Transverse colon (tissue), 4 donors: ENCODE data around the gene PTH2. TPM values are rescaled to one million over a fixed set of nuclear protein-coding genes. Genes with fewer than 3 reads are reported as not detected.
"Not testable (repeated sequence)": the region's sequence is repeated elsewhere in the genome, so short reads cannot be mapped to it uniquely, and the experiment has no call there.

Experiments used
- DNase-seq: peaks from one replicate; pipeline ENCODE4 v3.0.0-alpha.2; 2019
- H3K27ac ChIP-seq, 4 donors: fragments of 200-600 bp; sonication (generic); 2 replicates each; pipeline ENCODE4 v1.5.1; 2016 to 2018; ENCODE audit warnings: inconsistent platforms in 4 of 4
- H3K27me3 ChIP-seq: fragments of 200-600 bp; sonication (generic); 2 replicates; pipeline ENCODE4 v1.5.1; 2017; ENCODE audit warnings: inconsistent platforms
- H3K36me3 ChIP-seq, 4 donors: fragments of 200-600 bp; sonication (generic); 2 replicates each; pipeline ENCODE4 v1.5.1; 2017 to 2019; ENCODE audit warnings: inconsistent platforms in 4 of 4
- H3K4me1 ChIP-seq, 4 donors: fragments of 200-600 bp; sonication (generic); 2 replicates each; pipeline ENCODE4 v1.5.1; 2017 to 2020; ENCODE audit warnings: inconsistent platforms in 4 of 4
- H3K4me3 ChIP-seq, 4 donors: fragments of 200-600 bp; sonication (generic); 1 replicate in 1 of 4; 2 replicates in 3 of 4; pipeline versions ENCODE4 v1.5.1 to v1.6.1; 2017 to 2019; ENCODE audit warnings: inconsistent platforms in 4 of 4
- H3K9me3 ChIP-seq, 2 donors: fragments of 200-600 bp; sonication (generic); 2 replicates each; pipeline ENCODE4 v1.5.1; 2017 to 2019; ENCODE audit warnings: inconsistent platforms in 2 of 2
- EP300 ChIP-seq: sonication (generic); formaldehyde crosslinking; IDR thresholded peaks from one replicate; pipeline ENCODE4 v1.6.1; 2017; ENCODE audit warnings: antibody characterized with exemption, low read depth
- POLR2A ChIP-seq: fragments of 450-650 bp; IDR thresholded peaks from one replicate; pipeline ENCODE4 v1.6.1; 2016; ENCODE audit warnings: antibody characterized with exemption, mild to moderate bottlenecking, moderate library complexity
- POLR2AphosphoS5 ChIP-seq, 3 donors: sonication (generic); formaldehyde crosslinking; IDR thresholded peaks; one replicate each; pipeline ENCODE4 v1.6.1; 2016; ENCODE audit warnings: antibody characterized with exemption in 3 of 3
- WGBS, 2 donors: methylation state at CpG; one replicate each; pipeline ENCODE4 v1.1.5; 2018; ENCODE audit warnings: low coverage in 1 of 2; 5-methylcytosine and 5-hydroxymethylcytosine counted together
- in situ Hi-C, 4 donors: fragments of 200-750 bp; cut with MboI; loops; one replicate each; pipeline versions ENCODE4 v1.15.0 to v1.15.1; 2017; ENCODE audit warnings: low sequenced_read_pairs in 3 of 4, low pct_ligation_motif_present in 1 of 4, low pct_unique_long_range_greater_than_20kb in 1 of 4
- intact Hi-C: fragments of 100-400 bp; cut with DNase I; formaldehyde crosslinking; loops from one replicate; pipeline ENCODE4 v1.15.1; 2023; ENCODE audit warnings: low total_unique reads
- total RNA-seq, 4 donors: library from RNA; depleted of rRNA; stranded (reverse); fragments of >200 nt; gene quantifications; one replicate each; pipeline ENCODE4 v1.1.0, GENCODE V29; 2016
- TF ChIP-seq, protein P1 (sequence below), 5 experiments: fragments of 200-600 bp in 3 of 5; fragments of 450-650 bp in 2 of 5; sonication (generic) in 3 of 5; IDR thresholded peaks; 1 replicate in 2 of 5; 2 replicates in 3 of 5; pipeline ENCODE4 v1.5.1; 2016 to 2017; ENCODE audit warnings: antibody characterized with exemption in 5 of 5, inconsistent platforms in 3 of 5, mild to moderate bottlenecking in 2 of 5, moderate library complexity in 1 of 5

The PTH2 gene
- total RNA-seq, 4 donors from 2014 or later: not detected

DNA sequence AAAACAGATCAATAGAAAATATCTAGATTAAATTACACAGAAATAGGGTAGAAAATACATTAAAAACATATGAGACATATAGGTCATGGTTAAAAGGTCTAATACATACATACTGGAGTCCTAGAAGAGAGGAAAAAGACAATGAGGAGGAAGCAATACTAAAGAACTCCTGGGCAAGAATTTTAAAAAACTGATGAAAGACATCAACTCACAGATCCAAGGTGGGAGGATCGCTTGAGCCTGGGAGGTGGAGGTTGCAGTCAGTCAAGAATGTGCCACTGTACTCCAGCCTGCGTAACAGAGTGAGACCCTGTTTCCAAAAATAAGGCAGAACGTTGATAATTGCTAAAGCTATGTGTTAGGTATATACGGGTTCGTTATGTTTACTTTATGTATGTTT, 40.6 kb downstream of the PTH2 start:
- 87% methylated on average over 5 of the region's 5 CpGs for WGBS, 2 donors

DNA sequence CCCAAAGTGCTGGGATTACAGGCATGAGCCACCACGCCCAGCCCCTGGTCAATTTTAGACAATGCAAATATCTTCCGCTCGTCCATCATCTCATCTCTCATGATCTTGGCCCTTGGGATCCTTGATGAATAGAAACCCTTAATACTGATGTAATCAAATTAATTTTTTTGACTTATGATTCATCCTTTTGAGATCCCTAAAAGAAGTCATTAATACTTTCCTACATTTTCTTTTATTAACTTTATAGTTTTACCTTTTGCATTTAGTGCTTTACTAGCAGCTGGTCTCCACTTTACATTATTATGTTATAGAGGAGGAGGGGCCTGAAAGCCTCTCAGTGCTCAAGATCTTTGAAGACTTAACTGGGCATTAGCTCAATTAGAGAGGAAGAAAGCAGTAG, 42.9 kb downstream of the PTH2 start:
- H3K36me3 ChIP-seq: no peaks in the 10 kb centered on the region
- no peak for DNase-seq
- H3K9me3 ChIP-seq: peaks cover 3 to 6% of the 10 kb centered on the region in 2 donors
- no peak overlapping the region for H3K27ac ChIP-seq
- TF ChIP-seq POLR2A: no peak
- no peak for TF ChIP-seq POLR2AphosphoS5 (IDR thresholded peaks at IDR 0.05)
- TF ChIP-seq EP300: no peak
- TF ChIP-seq, protein P1, sequence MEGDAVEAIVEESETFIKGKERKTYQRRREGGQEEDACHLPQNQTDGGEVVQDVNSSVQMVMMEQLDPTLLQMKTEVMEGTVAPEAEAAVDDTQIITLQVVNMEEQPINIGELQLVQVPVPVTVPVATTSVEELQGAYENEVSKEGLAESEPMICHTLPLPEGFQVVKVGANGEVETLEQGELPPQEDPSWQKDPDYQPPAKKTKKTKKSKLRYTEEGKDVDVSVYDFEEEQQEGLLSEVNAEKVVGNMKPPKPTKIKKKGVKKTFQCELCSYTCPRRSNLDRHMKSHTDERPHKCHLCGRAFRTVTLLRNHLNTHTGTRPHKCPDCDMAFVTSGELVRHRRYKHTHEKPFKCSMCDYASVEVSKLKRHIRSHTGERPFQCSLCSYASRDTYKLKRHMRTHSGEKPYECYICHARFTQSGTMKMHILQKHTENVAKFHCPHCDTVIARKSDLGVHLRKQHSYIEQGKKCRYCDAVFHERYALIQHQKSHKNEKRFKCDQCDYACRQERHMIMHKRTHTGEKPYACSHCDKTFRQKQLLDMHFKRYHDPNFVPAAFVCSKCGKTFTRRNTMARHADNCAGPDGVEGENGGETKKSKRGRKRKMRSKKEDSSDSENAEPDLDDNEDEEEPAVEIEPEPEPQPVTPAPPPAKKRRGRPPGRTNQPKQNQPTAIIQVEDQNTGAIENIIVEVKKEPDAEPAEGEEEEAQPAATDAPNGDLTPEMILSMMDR (IDR thresholded peaks at IDR 0.05): no peak
- in situ Hi-C loops (no loop called here), intact Hi-C loops (no loop called here)
- peaks cover 11% of the 10 kb centered on the region for H3K27me3 ChIP-seq
- no peak overlapping the region for H3K4me3 ChIP-seq
- H3K4me1 ChIP-seq: no peaks in the 10 kb centered on the region
- 87 to 89% methylated on average over 2 to 3 of the region's 3 CpGs for WGBS, 2 donors

More for the DNA sequence above, 40.6 kb downstream of the PTH2 start:
- in situ Hi-C loops: no loop called here
- H3K4me3 ChIP-seq: no peak overlapping the region
- H3K4me1 ChIP-seq: no peaks in the 10 kb centered on the region
- intact Hi-C loops: no loop called here
- no peak for DNase-seq
- no peaks in the 10 kb centered on the region for H3K36me3 ChIP-seq
- H3K27ac ChIP-seq: no peak overlapping the region
- peaks cover 3 to 6% of the 10 kb centered on the region in 2 donors for H3K9me3 ChIP-seq
- TF ChIP-seq EP300 (no peak), POLR2A (no peak), POLR2AphosphoS5 (IDR thresholded peaks at IDR 0.05) (no peak)
- TF ChIP-seq, protein P1 (IDR thresholded peaks at IDR 0.05): no peak
- peaks cover 11% of the 10 kb centered on the region for H3K27me3 ChIP-seq

DNA sequence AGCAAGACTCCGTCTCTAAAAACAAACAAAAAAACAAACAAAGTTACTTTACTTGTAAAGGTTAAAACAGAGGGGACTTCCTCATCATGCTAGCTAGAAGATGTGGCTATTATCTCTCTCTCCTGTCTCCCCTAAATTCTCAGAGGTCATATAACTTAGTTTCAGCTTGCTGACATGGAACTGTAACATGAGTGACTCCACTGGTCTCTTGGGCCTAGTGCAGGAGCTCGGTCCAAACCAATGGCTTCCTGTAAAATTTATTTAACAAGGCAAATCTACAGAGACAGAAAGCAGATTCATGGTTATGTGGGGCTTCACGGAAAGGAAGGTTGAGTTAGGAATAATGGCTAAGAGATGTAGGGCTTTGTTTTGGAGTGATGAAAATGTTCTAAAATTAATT, 44.7 kb downstream of the PTH2 start:
- no peaks in the 10 kb centered on the region for H3K36me3 ChIP-seq
- no peak overlapping the region for H3K27ac ChIP-seq
- no peaks in the 10 kb centered on the region for H3K4me1 ChIP-seq
- in situ Hi-C loops (no loop called here), intact Hi-C loops (no loop called here)
- no peak for DNase-seq
- 70 to 72% methylated on average over 3 of the region's 3 CpGs for WGBS, 2 donors
- no peak overlapping the region for H3K4me3 ChIP-seq
- TF ChIP-seq, protein P1 (IDR thresholded peaks at IDR 0.05): no peak
- TF ChIP-seq EP300 (no peak), POLR2AphosphoS5 (IDR thresholded peaks at IDR 0.05) (no peak), POLR2A (no peak)
- H3K9me3 ChIP-seq: peaks cover 3 to 6% of the 10 kb centered on the region in 2 donors
- peaks cover 11% of the 10 kb centered on the region for H3K27me3 ChIP-seq

DNA sequence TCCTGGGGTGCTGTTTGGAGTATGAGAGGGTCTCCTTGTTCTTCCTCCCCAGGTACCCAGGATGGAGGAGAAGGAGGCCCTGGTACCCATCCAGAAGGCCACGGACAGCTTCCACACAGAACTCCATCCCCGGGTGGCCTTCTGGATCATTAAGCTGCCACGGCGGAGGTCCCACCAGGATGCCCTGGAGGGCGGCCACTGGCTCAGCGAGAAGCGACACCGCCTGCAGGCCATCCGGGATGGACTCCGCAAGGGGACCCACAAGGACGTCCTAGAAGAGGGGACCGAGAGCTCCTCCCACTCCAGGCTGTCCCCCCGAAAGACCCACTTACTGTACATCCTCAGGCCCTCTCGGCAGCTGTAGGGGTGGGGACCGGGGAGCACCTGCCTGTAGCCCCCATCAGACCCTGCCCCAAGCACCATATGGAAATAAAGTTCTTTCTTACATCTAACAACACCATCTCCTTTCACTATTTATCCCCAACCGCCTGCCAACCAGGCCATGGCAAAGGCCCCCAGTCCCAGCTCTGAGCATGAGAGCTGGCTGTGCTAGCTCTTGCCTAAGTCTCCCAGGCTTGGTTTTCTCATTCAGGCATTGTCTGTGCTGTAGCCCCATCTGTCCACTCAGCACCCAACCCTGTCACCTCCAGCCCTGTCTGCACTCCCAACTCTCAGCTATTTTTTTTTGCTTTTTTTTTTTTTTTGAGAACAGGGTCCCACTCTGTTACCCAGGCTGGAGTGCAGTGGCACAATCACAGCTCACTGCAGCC, 48.4 kb downstream of the PTH2 start:
- in situ Hi-C loops: no loop called here
- no peak overlapping the region for H3K4me3 ChIP-seq
- 95% methylated on average over 15 of the region's 16 CpGs; no CpG with 5 or more reads in 1 of the 2 donors for WGBS, 2 donors
- intact Hi-C loops: no loop called here
- no peak overlapping the region for H3K27ac ChIP-seq
- no peaks in the 10 kb centered on the region for H3K36me3 ChIP-seq
- TF ChIP-seq EP300: no peak
- H3K9me3 ChIP-seq: no peaks in the 10 kb centered on the region
- no peaks in the 10 kb centered on the region for H3K27me3 ChIP-seq
- H3K4me1 ChIP-seq: no peaks in the 10 kb centered on the region
- DNase-seq: no peak

DNA sequence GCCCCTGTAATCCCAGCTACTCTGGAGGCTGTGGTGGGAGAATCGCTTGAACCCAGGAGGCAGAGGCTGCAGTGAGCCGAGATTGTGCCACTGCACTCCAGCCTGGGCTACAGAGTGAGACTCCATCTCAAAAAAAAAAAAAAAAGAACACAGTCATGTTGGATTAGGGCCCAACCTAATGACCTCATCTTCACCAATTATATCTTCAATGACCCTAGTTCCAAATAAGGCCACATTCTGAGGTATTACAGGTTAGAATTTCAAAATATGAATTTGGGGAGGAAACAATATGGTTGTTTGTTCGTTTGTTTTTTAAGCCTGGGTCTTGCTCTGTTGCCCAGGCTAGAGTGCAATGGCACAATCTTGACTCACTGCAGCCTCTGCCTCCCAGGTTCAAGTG, 50.1 kb downstream of the PTH2 start:
- 77 to 79% methylated on average over 3 of the region's 3 CpGs for WGBS, 2 donors
- in situ Hi-C loops, H3K36me3 ChIP-seq, intact Hi-C loops, H3K27ac ChIP-seq, H3K4me1 ChIP-seq, H3K4me3 ChIP-seq, H3K27me3 ChIP-seq, DNase-seq: not testable (repeated sequence)
- H3K9me3 ChIP-seq: peaks cover 10 to 11% of the 10 kb centered on the region in 2 donors

Other genes starting within 250 kb of the PTH2 start
- gene SLC6A16, start 98.2 kb downstream of the PTH2 start, total RNA-seq: under 1 TPM in 3 of 4 donors, not detected in 1; 0.40 to 0.75 (median 0.48) TPM
- 10 to 100 TPM in 3 of 4 donors, 1 to 10 TPM in 1; 8.5 to 24.0 (median 13.3) TPM for gene CD37, start 88.0 kb downstream of the PTH2 start, total RNA-seq
- gene TEAD2, start 61.0 kb downstream of the PTH2 start, total RNA-seq: 10 to 100 TPM in 3 of 4 donors, 1 to 10 TPM in 1; 5.6 to 20.3 (median 10.9) TPM
- 1 to 10 TPM in 1 of 4 donors, not detected in 3; 2.2 TPM for gene DKKL1, start 59.6 kb downstream of the PTH2 start, total RNA-seq
- not detected for gene KASH5, start 35.2 kb downstream of the PTH2 start, total RNA-seq
- not detected for gene GFY, start 1.9 kb upstream of the PTH2 start, total RNA-seq
- gene SLC17A7, start 18.1 kb upstream of the PTH2 start, total RNA-seq: 1 to 10 TPM in 1 of 4 donors, under 1 TPM in 1, not detected in 2; 0.55 to 1.1 TPM
- gene PIH1D1, start 28.4 kb upstream of the PTH2 start, total RNA-seq: 100 to 1,000 TPM in 1 of 4 donors, 10 to 100 TPM in 3; 52.7 to 105 (median 90.4) TPM
- 100 to 1,000 TPM in 1 of 4 donors, 10 to 100 TPM in 3; 24.3 to 465 (median 43.1) TPM for gene ALDH16A1, start 29.8 kb upstream of the PTH2 start, total RNA-seq
- 1 to 10 TPM in 2 of 4 donors, under 1 TPM in 1, not detected in 1; 1.00 to 4.0 (median 3.2) TPM for gene FLT3LG, start 50.8 kb upstream of the PTH2 start, total RNA-seq
- 1,000 to 10,000 TPM; 1,219 to 2,956 (median 2,884) TPM for gene RPL13A, start 64.2 kb upstream of the PTH2 start, total RNA-seq
- 1,000 to 10,000 TPM; 1,601 to 4,774 (median 2,823) TPM for gene RPS11, start 73.0 kb upstream of the PTH2 start, total RNA-seq
- gene FCGRT, start 89.2 kb upstream of the PTH2 start, total RNA-seq: 100 to 1,000 TPM; 425 to 562 (median 519) TPM
- 100 to 1,000 TPM in 1 of 4 donors, 10 to 100 TPM in 3; 26.2 to 119 (median 57.4) TPM for gene RCN3, start 104.6 kb upstream of the PTH2 start, total RNA-seq
- 100 to 1,000 TPM in 1 of 4 donors, 10 to 100 TPM in 3; 56.5 to 105 (median 74.4) TPM for gene NOSIP, start 157.1 kb upstream of the PTH2 start, total RNA-seq
- gene PRRG2, start 157.9 kb upstream of the PTH2 start, total RNA-seq: 10 to 100 TPM in 2 of 4 donors, 1 to 10 TPM in 1, under 1 TPM in 1; 0.40 to 22.7 (median 12.2) TPM
- gene PRR12, start 167.7 kb upstream of the PTH2 start, total RNA-seq: 10 to 100 TPM; 12.2 to 54.7 (median 30.0) TPM
- gene RRAS, start 216.7 kb upstream of the PTH2 start, total RNA-seq: 10 to 100 TPM; 31.8 to 97.6 (median 58.2) TPM
- 100 to 1,000 TPM in 1 of 4 donors, 10 to 100 TPM in 3; 20.2 to 118 (median 32.7) TPM for gene SCAF1, start 218.8 kb upstream of the PTH2 start, total RNA-seq
- 100 to 1,000 TPM in 2 of 4 donors, 10 to 100 TPM in 2; 73.0 to 164 (median 104) TPM for gene IRF3, start 242.4 kb upstream of the PTH2 start, total RNA-seq
- 10 to 100 TPM in 1 of 4 donors, 1 to 10 TPM in 3; 5.4 to 10.2 (median 6.9) TPM for gene BCL2L12, start 242.5 kb upstream of the PTH2 start, total RNA-seq